ENCODE results near the gene ADGRD2. TPM values are rescaled to one million over a fixed set of nuclear protein-coding genes. Genes with fewer than 3 reads are reported as not detected.

Gene ADGRD2
- total RNA-seq, 1 donor = not detected

GRCh38 chr9:124465736-124466135 lies 15.5 kb downstream of the ADGRD2 start:
- no peak overlapping the region for H3K4me3 ChIP-seq (ENCODE audit: low read depth, low read length)
- DNase-seq (ENCODE audit: low read depth) = no peak
- TF ChIP-seq CTCF (IDR thresholded peaks at IDR 0.05; ENCODE audit: insufficient read depth, low read depth, low read length) = no peak

- no peak for TF ChIP-seq CTCF (IDR thresholded peaks at IDR 0.05; ENCODE audit: insufficient read depth, low read depth, low read length)
- no peak overlapping the region for H3K4me3 ChIP-seq (ENCODE audit: low read depth, low read length)
- DNase-seq (ENCODE audit: low read depth) = no peak
Observed at GRCh38 chr9:124467410-124468060, 17.3 kb downstream of the ADGRD2 start.

- TF ChIP-seq CTCF (IDR thresholded peaks at IDR 0.05; ENCODE audit: insufficient read depth, low read depth, low read length) = no peak
- H3K4me3 ChIP-seq (ENCODE audit: low read depth, low read length) = no peak overlapping the region
- DNase-seq (ENCODE audit: low read depth) = no peak
Observed at GRCh38 chr9:124468061-124468740, 17.9 kb downstream of the ADGRD2 start.

- DNase-seq (ENCODE audit: low read depth) = no peak
- TF ChIP-seq CTCF (IDR thresholded peaks at IDR 0.05; ENCODE audit: insufficient read depth, low read depth, low read length) = no peak
Observed at GRCh38 chr9:124469011-124469832, 19.0 kb downstream of the ADGRD2 start.

GRCh38 chr9:124470306-124470705 lies 20.1 kb downstream of the ADGRD2 start:
- no peak for TF ChIP-seq CTCF (IDR thresholded peaks at IDR 0.05; ENCODE audit: insufficient read depth, low read depth, low read length)
- no peak overlapping the region for H3K4me3 ChIP-seq (ENCODE audit: low read depth, low read length)
- DNase-seq (ENCODE audit: low read depth) = no peak

More at GRCh38 chr9:124469011-124469832, 19.0 kb downstream of the ADGRD2 start:
- no peak overlapping the region for H3K4me3 ChIP-seq (ENCODE audit: low read depth, low read length)

GRCh38 chr9:124470726-124471125 lies 20.5 kb downstream of the ADGRD2 start:
- DNase-seq (ENCODE audit: low read depth) = no peak
- TF ChIP-seq CTCF (IDR thresholded peaks at IDR 0.05; ENCODE audit: insufficient read depth, low read depth, low read length) = no peak

More at GRCh38 chr9:124470726-124471125, 20.5 kb downstream of the ADGRD2 start:
- no peak overlapping the region for H3K4me3 ChIP-seq (ENCODE audit: low read depth, low read length)

All from fibroblast of villous mesenchyme (primary cell).